NCI-H2227 (cell line): ENCODE measurements around the gene MYO15B.

Experiments
- DNase-seq: peaks from one replicate; lab custom pipeline; 2025; ENCODE audit not compliant: unreplicated experiment; lab: John Stamatoyannopoulos, UW

Gene MYO15B

GRCh38 chr17:75558666-75559530, 28.7 kb upstream of the MYO15B start:
- DNase-seq, result no peak

GRCh38 chr17:75559958-75560533, 27.6 kb upstream of the MYO15B start:
- DNase-seq, result no peak

GRCh38 chr17:75561927-75562603, 25.5 kb upstream of the MYO15B start:
- DNase-seq, result no peak

GRCh38 chr17:75563063-75563758, 24.4 kb upstream of the MYO15B start:
- DNase-seq, result no peak

- DNase-seq, result no peak
Measured at GRCh38 chr17:75564195-75564594, 23.4 kb upstream of the MYO15B start.

- no peak for DNase-seq
Measured at GRCh38 chr17:75565066-75565465, 22.5 kb upstream of the MYO15B start.

- DNase-seq, result no peak
Measured at GRCh38 chr17:75565618-75566017, 22.0 kb upstream of the MYO15B start.

GRCh38 chr17:75566416-75566815, 21.2 kb upstream of the MYO15B start:
- DNase-seq, result no peak

GRCh38 chr17:75566834-75567233, 20.8 kb upstream of the MYO15B start:
- DNase-seq, result no peak

- DNase-seq, result no peak
Measured at GRCh38 chr17:75568412-75569255, 19.0 kb upstream of the MYO15B start.

- DNase-seq, result no peak
Measured at GRCh38 chr17:75570034-75570676, 17.4 kb upstream of the MYO15B start.

GRCh38 chr17:75570772-75571171, 16.8 kb upstream of the MYO15B start:
- DNase-seq, result no peak

GRCh38 chr17:75571197-75571884, 16.3 kb upstream of the MYO15B start:
- DNase-seq, result no peak

GRCh38 chr17:75571885-75572215, 15.8 kb upstream of the MYO15B start:
- no peak for DNase-seq

GRCh38 chr17:75572713-75573539, 14.7 kb upstream of the MYO15B start:
- no peak for DNase-seq

- DNase-seq, result no peak
Measured at GRCh38 chr17:75573540-75573957, 14.1 kb upstream of the MYO15B start.

GRCh38 chr17:75573994-75574393, 13.6 kb upstream of the MYO15B start:
- no peak for DNase-seq

GRCh38 chr17:75574404-75575036, 13.1 kb upstream of the MYO15B start:
- DNase-seq, result no peak
